Ammon's horn (tissue), 1 donor: Measurements from ENCODE around the gene ADO.

Experiments
- DNase-seq: peaks from one replicate; pipeline ENCODE4 v3.0.0-alpha.2; 2016; ENCODE audit warnings: low spot score

Gene ADO

GRCh38 chr10:62794306-62794705, 10.2 kb upstream of the ADO start:
- DNase-seq = no peak

DNA sequence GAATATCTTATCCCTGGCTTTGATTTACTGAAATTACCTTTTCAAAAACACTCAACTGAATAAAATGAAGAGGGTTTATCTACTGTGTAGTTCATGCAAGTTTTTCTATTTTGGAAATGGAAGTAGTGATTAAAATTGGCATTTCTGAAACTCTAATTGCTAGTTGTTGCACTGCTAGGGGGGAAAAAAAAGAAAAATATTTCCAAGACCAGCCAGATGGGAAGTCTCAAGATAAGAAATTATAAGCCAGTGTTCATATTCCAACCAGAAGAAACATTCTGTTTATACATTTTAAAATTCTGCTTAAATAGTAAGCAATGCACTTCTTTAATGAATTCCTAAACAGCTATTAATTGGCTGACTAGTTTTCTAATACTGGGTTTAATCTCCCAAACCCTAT, 9.4 kb upstream of the ADO start:
- no peak for DNase-seq

GRCh38 chr10:62795762-62796161, 8.8 kb upstream of the ADO start:
- no peak for DNase-seq

DNA sequence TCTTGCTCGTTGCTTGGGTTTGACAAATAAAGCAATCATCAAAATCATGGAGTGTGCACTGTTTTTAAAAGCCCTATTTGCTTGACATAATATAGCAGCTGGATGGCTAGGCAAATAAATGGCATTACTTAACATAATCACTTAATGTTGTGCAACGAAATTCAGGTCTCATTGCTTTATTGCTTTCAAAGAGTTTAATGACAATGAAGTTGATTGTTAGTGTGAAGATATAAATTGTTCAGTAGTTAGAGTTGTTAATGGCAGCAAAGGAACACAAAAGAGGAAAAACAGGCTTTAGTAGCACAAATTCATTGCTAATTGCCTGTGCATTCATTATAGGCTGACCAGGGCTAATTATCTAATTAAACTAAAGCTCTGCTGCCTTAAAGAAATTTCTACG, 7.6 kb upstream of the ADO start:
- no peak for DNase-seq

- no peak for DNase-seq
Observed at GRCh38 chr10:62801871-62802270, 2.6 kb upstream of the ADO start.

DNA sequence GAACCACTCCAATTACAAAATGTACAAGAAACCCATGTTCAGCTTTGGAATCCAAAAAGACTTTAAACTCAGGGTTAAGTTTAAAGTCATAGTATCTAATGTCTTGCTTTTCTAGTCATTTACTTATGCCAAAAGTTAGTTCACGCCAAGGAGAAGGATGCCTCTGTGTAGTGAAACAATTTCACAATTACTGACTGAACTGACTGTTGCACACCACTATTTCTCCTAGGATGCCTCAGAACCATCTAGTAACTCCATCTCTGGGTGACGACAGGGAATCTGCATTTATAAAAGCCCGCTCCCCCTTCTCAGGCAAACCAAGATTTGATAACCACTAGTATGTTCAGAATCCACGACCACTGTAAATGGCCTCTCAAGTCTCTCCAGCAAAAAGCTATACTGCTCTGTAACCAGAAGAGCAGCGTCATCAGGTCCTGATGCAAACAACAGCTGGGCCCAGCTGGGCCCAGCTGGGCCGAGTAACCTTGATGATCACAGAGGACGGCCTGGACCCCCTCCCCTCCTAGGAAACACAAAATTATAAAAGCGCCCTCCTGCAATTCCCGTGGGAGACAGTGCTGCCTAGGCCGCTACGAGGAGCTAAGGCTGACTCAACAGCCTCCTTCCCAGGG, 680 bp upstream of the ADO start:
- no peak for DNase-seq

DNA sequence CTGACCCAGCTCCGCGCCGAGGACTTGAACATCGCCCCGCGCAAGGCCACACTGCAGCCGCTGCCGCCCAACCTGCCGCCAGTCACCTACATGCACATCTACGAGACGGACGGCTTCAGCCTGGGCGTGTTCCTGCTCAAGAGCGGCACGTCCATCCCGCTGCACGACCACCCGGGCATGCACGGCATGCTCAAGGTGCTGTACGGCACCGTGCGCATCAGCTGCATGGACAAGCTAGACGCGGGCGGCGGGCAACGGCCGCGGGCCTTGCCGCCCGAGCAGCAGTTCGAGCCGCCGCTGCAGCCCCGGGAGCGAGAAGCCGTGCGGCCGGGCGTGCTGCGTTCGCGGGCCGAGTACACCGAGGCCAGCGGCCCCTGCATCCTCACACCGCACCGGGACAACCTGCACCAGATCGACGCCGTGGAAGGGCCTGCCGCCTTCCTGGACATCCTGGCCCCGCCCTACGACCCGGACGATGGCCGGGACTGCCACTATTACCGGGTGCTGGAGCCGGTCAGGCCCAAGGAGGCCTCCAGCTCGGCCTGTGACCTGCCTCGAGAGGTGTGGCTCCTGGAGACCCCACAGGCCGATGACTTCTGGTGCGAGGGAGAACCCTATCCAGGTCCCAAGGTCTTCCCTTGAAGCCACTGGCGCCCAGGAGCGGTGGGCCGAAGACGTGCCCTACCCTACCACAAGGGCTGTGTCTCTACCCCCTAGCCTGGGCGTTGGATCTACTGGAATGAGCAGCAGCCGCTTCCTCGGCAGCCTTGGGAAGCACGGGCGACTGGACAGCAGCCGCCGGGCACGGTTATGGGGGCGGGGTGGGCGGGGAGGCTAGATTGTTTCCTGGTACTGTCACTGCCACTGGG, 945 bp downstream of the ADO start:
- peak; percentile 54 for DNase-seq

DNA sequence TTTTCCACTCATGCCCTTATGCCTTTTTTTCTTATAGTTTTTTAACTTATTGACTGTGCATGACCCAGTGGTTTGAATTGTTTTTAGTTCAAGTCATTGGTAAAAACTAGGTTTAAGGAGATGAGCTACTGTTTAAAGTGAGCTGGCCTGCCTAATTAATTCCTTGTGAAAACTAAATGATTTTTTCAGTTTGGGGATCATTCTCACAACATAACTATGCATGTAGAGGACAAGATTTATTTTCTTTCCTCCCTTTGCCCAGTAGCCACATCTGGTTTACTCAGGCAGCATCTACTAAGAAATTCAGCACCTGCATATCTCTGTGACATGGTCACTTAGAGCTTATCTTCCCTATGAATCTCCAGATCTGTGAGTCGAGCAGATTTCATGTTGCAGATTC, 1.7 kb downstream of the ADO start:
- no peak for DNase-seq

DNA sequence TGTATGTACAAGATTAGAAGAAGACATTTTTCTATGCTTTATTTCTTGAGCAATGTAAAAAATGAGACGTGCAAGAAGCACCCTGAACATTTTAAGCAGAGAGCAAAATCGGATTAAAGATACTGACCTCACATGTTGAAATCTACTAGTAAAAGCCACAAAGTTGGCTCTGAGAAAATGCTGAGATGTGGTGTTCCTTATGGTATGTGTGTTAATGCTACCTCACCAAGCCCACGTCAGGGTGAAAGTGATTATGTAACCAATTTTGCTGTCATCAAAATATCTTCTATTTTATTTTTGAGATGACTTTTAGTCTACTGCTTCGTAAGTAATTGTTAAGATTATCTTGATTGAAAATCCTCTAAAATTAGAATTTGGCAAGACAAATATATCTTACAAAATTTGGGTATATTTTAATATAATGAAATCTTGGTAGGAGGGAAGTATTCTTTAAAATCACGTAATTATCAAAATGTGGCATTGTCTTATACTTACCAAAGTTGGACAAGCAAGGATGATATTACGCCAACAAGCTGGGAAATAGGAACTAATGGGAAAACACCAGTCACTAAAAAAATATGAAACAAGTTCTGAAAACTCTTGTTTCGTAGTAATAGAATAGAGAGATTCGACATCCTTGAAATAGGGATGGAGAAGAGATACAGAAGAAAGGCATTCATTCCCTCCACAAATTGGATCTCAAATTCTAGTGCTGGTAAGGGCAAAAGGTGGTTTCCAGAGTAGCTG, 5.8 kb downstream of the ADO start:
- no peak for DNase-seq

GRCh38 chr10:62811159-62811875, 6.8 kb downstream of the ADO start:
- no peak for DNase-seq

DNA sequence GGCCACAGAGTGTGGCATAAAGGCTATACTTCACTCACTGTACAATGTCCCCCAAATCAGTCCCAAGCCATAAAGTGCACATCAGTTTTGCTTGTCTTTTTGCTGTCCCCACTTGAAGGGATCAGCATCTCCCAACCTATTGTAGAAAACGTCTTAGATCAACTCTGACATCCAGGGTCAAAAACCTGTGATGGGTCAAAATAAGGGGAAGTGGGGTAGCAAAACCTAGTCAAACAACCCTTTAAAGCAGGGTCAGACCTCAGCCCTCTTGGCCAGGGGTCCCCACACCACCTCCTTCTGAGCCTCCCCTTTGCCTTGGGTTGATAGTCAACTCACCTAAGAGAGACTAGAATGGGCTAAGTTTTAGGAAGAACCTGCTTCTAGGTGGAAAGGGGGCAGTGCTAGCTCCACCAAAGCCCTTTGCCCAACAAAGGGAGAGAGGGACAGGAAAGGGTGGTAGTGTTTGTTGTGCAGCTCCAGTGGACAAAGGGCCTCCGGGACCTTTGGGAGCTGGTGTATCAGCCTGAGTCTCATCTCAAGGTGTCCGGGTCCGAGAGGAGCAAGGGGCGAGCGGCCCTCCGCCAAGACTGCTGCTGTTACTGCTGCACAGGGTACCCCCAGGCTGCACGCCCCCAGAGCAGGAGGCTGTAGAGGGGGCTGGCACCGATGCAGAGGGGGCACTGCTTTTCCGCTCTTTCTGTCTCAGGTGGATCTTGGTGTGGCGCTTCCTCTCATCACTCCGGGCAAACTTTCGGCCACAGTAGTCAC, 8.3 kb downstream of the ADO start:
- no peak for DNase-seq

DNA sequence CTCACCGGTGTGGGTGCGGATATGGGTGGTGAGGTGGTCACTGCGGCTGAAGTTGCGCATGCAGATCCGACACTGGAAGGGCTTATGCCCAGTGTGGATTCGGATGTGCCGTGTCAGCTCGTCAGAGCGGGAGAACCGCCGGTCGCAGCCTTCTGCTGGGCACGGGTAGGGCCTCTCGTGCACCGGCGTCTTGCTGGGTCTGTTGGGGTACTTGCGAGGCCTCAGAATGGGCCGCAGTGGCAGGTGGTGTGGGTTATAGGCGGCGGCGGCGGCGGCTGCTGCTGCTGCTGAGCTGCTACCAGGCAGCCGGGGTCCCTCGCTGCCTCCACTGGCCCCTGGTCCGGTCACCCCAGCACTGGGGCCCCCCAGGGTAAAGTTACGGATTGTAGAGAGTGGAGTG, 8.9 kb downstream of the ADO start:
- no peak for DNase-seq

DNA sequence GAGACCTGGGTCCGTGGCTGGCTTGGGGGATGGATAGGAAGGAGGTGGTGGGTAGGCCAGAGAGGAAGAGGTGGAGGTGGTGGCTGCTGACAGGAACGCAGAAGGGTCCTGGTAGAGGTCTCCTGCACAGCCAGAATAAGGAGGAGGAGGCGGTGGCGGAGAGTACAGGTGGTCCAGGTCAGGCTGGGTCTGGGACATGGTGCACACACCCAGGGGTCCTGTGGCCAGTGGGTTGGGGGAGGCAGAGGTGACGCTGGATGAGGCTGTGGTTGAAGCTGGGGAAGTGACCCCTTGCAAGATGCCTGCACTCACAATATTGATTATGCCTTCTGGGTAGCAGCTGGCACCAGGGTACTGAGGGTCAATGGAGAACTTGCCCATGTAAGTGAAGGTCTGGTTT, 9.5 kb downstream of the ADO start:
- DNase-seq = no peak

- DNase-seq = no peak
Observed at GRCh38 chr10:62814756-62815380, 10.3 kb downstream of the ADO start.

GRCh38 chr10:62815381-62816075, 11.0 kb downstream of the ADO start:
- no peak for DNase-seq

DNA sequence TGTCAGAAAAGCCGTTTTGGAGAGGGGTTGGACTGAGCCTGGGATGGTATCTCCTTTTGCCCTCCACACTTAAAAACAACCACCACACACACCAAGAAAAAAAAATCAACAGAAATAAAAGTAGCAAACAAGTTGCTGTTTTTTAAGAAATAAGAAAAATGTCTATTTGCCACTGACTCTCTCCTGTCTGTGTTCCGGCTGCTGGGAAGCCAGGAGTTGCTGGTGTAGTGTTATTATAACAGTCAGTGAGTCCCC, 11.5 kb downstream of the ADO start:
- DNase-seq = no peak

- peak; percentile 98 for DNase-seq
Observed at GRCh38 chr10:62816331-62817120, 12.0 kb downstream of the ADO start, which contains the start of gene EGR2. Gene EGR2, minus strand, starts transcription at chr10:62816366. Its CDS starts 337 bp downstream, at chr10:62816029.

DNA sequence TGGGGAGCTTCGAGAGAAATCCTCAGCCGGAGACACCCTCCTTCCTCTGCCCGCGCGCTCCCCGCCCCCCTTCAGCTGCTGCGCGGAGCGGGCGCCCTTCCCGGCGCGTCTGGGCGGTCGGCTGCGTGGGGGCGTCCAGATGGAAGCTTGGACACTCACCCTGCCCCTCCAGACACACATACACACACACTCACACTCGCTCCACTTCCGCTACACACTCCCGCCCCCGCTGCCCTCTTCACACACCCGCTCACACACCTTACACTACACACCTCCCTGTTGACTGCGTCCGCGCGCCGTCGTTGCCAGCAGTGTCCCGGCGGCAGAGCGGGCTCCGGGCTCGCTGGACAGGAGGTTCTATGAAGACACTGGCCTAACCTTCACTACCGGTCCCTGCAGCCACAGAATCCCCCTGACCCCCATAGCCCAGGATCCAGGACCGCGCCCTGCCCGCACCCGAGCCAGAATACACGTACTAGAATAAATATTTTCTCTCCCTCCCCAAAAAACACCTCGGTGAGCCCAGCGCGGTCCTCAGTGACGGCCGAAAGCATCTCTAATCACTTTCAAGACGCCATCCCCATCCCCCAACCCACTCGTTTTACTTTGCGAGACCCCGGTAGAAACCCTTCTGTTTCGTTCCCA, 12.7 kb downstream of the ADO start:
- peak; percentile 52 for DNase-seq

- peak; percentile 68 for DNase-seq
Observed at GRCh38 chr10:62817766-62818425, 13.4 kb downstream of the ADO start.
